Measurements from ENCODE around the gene EZH1. TPM values are rescaled to one million over a fixed set of nuclear protein-coding genes. Genes with fewer than 3 reads are reported as not detected.
A peak's percentile ranks its signal among the peaks of the same experiment; 100 is the strongest.

EZH1 gene
- total and polyA plus RNA-seq, 2 of the 4 experiments (the other 2 are of a cell fraction): 17.6 to 27.3 TPM

DNA sequence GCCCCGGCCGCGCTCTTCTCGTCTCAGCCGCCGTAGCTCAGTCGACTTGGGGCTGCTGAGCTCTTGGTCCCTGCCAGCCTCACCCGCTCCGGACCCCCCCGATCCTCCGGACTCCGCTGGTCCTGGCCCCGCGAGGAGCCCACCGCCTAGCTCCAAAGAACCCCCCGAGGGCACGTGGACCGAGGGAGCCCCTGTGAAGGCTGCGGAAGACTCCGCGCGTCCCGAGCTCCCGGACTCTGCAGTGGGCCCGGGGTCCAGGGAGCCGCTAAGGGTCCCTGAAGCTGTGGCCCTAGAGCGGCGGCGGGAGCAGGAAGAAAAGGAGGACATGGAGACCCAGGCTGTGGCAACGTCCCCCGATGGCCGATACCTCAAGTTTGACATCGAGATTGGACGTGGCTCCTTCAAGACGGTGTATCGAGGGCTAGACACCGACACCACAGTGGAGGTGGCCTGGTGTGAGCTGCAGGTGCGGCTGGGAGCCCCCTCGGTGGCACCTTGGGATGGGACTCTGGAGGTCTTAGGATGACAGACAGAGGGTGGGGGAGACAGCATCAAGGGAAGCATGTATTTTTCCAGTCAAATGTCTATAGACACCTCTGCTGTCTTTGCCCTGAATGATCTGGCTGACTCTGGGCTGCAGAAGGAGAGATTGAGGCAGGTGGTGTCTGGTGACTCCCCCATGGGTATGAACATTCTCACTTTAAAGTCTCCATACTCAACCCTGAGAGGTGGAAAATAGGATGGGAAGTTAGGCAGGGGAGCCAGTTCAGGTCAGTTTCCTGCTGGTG, 36.2 kb upstream of the EZH1 start (continued):
- no peak for TF ChIP-seq FOS (IDR thresholded peaks at IDR 0.05; ENCODE audit: low read depth, low read length)
- TF ChIP-seq CEBPB (IDR thresholded peaks at IDR 0.05; ENCODE audit: low read depth, low read length): no peak

DNA sequence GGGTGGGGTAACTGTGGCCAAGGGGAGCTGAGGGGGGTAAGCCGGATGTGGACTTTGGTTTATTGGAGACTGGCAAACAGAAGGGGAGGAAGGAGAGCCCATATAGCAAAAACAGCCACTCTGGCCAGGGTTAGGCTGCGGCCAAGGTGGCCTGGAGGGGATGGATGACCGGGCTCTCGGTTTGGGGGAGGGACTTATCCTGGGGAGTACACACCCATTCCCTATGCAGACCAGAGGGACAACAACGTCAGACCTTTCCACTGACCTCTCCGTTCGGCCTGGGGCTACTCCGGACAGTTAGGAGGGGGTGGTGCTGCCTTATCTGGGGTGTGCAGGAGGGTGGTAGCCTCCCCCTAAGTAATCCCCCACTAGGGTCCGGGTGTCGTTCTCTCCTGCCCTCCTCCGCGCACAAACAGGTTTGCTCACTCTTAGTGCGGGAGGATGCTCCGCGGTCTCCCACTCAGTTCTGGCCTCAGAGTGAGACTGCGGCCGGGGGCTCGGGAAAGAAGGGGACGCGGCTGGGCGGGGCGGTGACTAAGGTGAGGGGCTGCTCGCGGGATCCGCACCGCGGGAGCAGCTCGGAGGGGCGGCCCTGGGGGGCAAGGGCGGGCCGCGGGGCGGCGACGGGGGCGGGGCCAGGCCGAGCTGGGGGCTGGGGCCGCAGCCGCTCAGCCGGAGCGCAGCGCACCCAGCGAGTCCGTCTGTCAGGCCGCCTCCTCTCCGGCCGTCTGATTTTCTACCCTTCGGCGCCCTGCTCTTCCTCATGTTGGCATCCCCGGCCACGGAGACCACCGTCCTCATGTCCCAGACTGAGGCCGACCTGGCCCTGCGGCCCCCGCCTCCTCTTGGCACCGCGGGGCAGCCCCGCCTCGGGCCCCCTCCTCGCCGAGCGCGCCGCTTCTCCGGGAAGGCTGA, 35.4 kb upstream of the EZH1 start, which contains the start of gene WNK4:
Gene WNK4, plus strand, starts transcription at position 675 of the 915 bp plus-strand sequence. Its CDS starts 89 bp downstream, at position 764.
- peak within 1 kb of the TSS; percentile 71 for H3K9ac ChIP-seq (ENCODE audit: low read depth, low read length)
- H2BK20ac ChIP-seq (ENCODE audit: low read depth, low read length): peak within 1 kb of the TSS; percentile 37; the same call in 1 of the 2 replicates
- peaks cover 3 to 58% of the 10 kb centered on the region in 2 experiments for H3K79me1 ChIP-seq (ENCODE audit: low read depth in 1 of 2, low read length in 2 of 2)
- H4K20me1 ChIP-seq (ENCODE audit: insufficient read depth, low read length): no peaks in the 10 kb centered on the region
- ATAC-seq (ENCODE audit: low read depth) (peak; percentile 82), DNase-seq (no peak)
- H3K18ac ChIP-seq (ENCODE audit: low read depth, low read length): no peak within 1 kb of the TSS
- H3K36me3 ChIP-seq (ENCODE audit: control insufficient read depth, insufficient read depth, low read length): peaks cover 25% of the 10 kb centered on the region
- BruUV-seq (replicated peaks): no TSS peak
- peak within 1 kb of the TSS; percentile 2; the same call in 1 of the 2 replicates for H4K5ac ChIP-seq (ENCODE audit: low read depth, low read length)
- peak within 1 kb of the TSS; percentile 70 for H4K91ac ChIP-seq (ENCODE audit: insufficient read depth, low read depth, low read length)
- TF ChIP-seq MAZ (IDR thresholded peaks at IDR 0.05; ENCODE audit: borderline replicate concordance, low read depth, low read length) (peak; percentile 30; the same call in 1 of the 2 replicates), RFX5 (IDR thresholded peaks at IDR 0.05; ENCODE audit: low read depth, low read length) (no peak)
- peak within 1 kb of the TSS; percentile 84 for H3K14ac ChIP-seq (replicated peaks; ENCODE audit: low read depth, low read length)
- peak within 1 kb of the TSS; percentile 76 for H3K4me3 ChIP-seq (ENCODE audit: insufficient read depth, low read depth, low read length)
- H3K9me3 ChIP-seq (ENCODE audit: control insufficient read depth, insufficient read depth, low read length): no peaks in the 10 kb centered on the region
- intact Hi-C loops (cut with micrococcal nuclease) (no loop called here), dilution Hi-C loops (cut with HindIII; ENCODE audit: low sequenced_read_pairs, unreplicated experiment) (no loop called here), in situ Hi-C loops (cut with MboI; ENCODE audit: low sequenced_read_pairs) (no loop called here)
- H3K27me3 ChIP-seq (ENCODE audit: control insufficient read depth, insufficient read depth, low read length): no peaks in the 10 kb centered on the region
- H4K8ac ChIP-seq (ENCODE audit: low read depth in 2 of 2, low read length in 2 of 2): peak within 1 kb of the TSS; percentile 72 to 79
- H3K56ac ChIP-seq (ENCODE audit: extremely low read depth, insufficient read depth, low read length): no peak within 1 kb of the TSS
- H3K4me1 ChIP-seq (ENCODE audit: control insufficient read depth, insufficient read depth, low read length): peaks cover 26% of the 10 kb centered on the region
- H3K27ac ChIP-seq (ENCODE audit: insufficient read depth, low read length): peak within 1 kb of the TSS; percentile 41; the same call in 1 of the 2 replicates
- H2AFZ ChIP-seq (replicated peaks; ENCODE audit: low read length, poor library complexity): peak within 1 kb of the TSS; percentile 93
- WGBS, 2 experiments (ENCODE audit: extremely low coverage in 2 of 2, insufficient read length in 1 of 2): 1% methylated on average over 18 of the region's 65 CpGs; no CpG with 5 or more reads in 1 of the 2 experiments
- peak within 1 kb of the TSS; percentile 96 for H3K23ac ChIP-seq (ENCODE audit: low read depth, low read length)
- peak within 1 kb of the TSS; percentile 52; the same call in 1 of the 3 replicates for H2BK15ac ChIP-seq (ENCODE audit: low read depth, low read length)
- CTCF ChIA-PET: interaction anchor here (0.7 kb wide), 1 partner anchor 53 kb away, joined by 3 read pairs; the partner anchor contains the start of gene PSME3
- peaks cover 34% of the 10 kb centered on the region for H3K9me1 ChIP-seq (ENCODE audit: insufficient read depth, low read length)
- POLR2A ChIA-PET (ENCODE audit: unreplicated experiment): no interaction called here
- H2BK5ac ChIP-seq (ENCODE audit: low read depth, low read length, poor library complexity, severe bottlenecking): peak within 1 kb of the TSS; percentile 37
- peak within 1 kb of the TSS; percentile 87 for H3K4me2 ChIP-seq (ENCODE audit: low read depth, low read length)
- peak within 1 kb of the TSS; percentile 81 for H3K4ac ChIP-seq (ENCODE audit: low read depth, low read length)
- peak within 1 kb of the TSS; percentile 99 for H2AK9ac ChIP-seq (replicated peaks; ENCODE audit: low read depth, low read length, poor library complexity)
- H2BK120ac ChIP-seq (ENCODE audit: low read depth, low read length): peak within 1 kb of the TSS; percentile 93
- H2AK5ac ChIP-seq (ENCODE audit: low read depth, low read length): peak within 1 kb of the TSS; percentile 98

All from IMR-90 (cell line).